H9 (cell line): ENCODE measurements around the gene NT5C. TPM values are rescaled to one million over a fixed set of nuclear protein-coding genes. Genes with fewer than 3 reads are reported as not detected.
A peak's percentile ranks its signal among the peaks of the same experiment; 100 is the strongest.
"Not testable (repeated sequence)": the region's sequence is repeated elsewhere in the genome, so short reads cannot be mapped to it uniquely, and the experiment has no call there.

Experiments used
- DNase-seq: peaks from one replicate; pipeline ENCODE4 v3.0.0-alpha.2; 2017
- H2AFZ ChIP-seq: one replicate; pipeline ENCODE4 v1.6.1; 2013; ENCODE audit warnings: mild to moderate bottlenecking, low read length, control low read depth, moderate library complexity
- H2AK5ac ChIP-seq: 2 replicates; pipeline ENCODE4 v1.6.1; 2013; ENCODE audit warnings: low read length, control low read depth, mixed read lengths; ENCODE audit not compliant: insufficient read length
- H2BK120ac ChIP-seq: one replicate; pipeline ENCODE4 v1.6.1; 2013; ENCODE audit warnings: low read depth, mild to moderate bottlenecking, low read length, control low read depth, inconsistent platforms; ENCODE audit not compliant: poor library complexity, severe bottlenecking
- H2BK12ac ChIP-seq: 2 replicates; pipeline ENCODE4 v1.6.1; 2013; ENCODE audit warnings: low read length, control low read depth, mixed read lengths, low read depth; ENCODE audit not compliant: insufficient read length
- H2BK15ac ChIP-seq: 2 replicates; pipeline ENCODE4 v1.6.1; 2013; ENCODE audit warnings: low read depth, low read length, control low read depth
- H2BK20ac ChIP-seq: one replicate; pipeline ENCODE4 v1.6.1; 2013; ENCODE audit warnings: low read depth, mild to moderate bottlenecking, low read length, control low read depth, inconsistent platforms; ENCODE audit not compliant: poor library complexity, severe bottlenecking
- H2BK5ac ChIP-seq: 2 replicates; pipeline ENCODE4 v1.6.1; 2013; ENCODE audit warnings: low read length, control low read depth, mixed read lengths; ENCODE audit not compliant: insufficient read length
- H3K14ac ChIP-seq: 2 replicates; pipeline ENCODE4 v1.6.1; 2013; ENCODE audit warnings: low read length, control low read depth; ENCODE audit not compliant: insufficient read depth
- H3K18ac ChIP-seq: 2 replicates; pipeline ENCODE4 v1.6.1; 2013; ENCODE audit warnings: low read depth, mild to moderate bottlenecking, mixed read lengths, low read length, control low read depth; ENCODE audit not compliant: insufficient read length
- H3K23ac ChIP-seq: 2 replicates; pipeline ENCODE4 v1.6.1; 2013; ENCODE audit warnings: low read length, control low read depth, mixed read lengths, low read depth; ENCODE audit not compliant: insufficient read length
- H3K23me2 ChIP-seq: 2 replicates; pipeline ENCODE4 v1.6.1; 2013; ENCODE audit warnings: low read depth, mild to moderate bottlenecking, mixed read lengths, low read length, control low read depth; ENCODE audit not compliant: insufficient read length, poor library complexity, severe bottlenecking
- H3K27ac ChIP-seq: 2 replicates; pipeline ENCODE4 v1.5.1; 2013; ENCODE audit warnings: low read length, control low read depth, mixed read lengths, low read depth; ENCODE audit not compliant: insufficient read length
- H3K27me3 ChIP-seq: 2 replicates; pipeline ENCODE4 v1.6.1; 2013; ENCODE audit warnings: low read length, control low read depth, inconsistent platforms; ENCODE audit not compliant: insufficient read depth
- H3K4ac ChIP-seq: 2 replicates; pipeline ENCODE4 v1.6.1; 2013; ENCODE audit warnings: low read depth, mild to moderate bottlenecking, control low read depth, inconsistent platforms, low read length, moderate library complexity
- H3K4me1 ChIP-seq: 2 replicates; pipeline ENCODE4 v1.6.1; 2013; ENCODE audit warnings: low read length, control low read depth, inconsistent platforms; ENCODE audit not compliant: insufficient read depth
- H3K4me2 ChIP-seq: 2 replicates; pipeline ENCODE4 v1.6.1; 2013; ENCODE audit warnings: low read length, control low read depth, mixed read lengths; ENCODE audit not compliant: insufficient read length, insufficient read depth
- H3K56ac ChIP-seq: 2 replicates; pipeline ENCODE4 v1.6.1; 2013; ENCODE audit warnings: low read depth, mild to moderate bottlenecking, mixed read lengths, low read length, control low read depth; ENCODE audit not compliant: insufficient read length
- H3K79me1 ChIP-seq: 2 replicates; pipeline ENCODE4 v1.6.1; 2013; ENCODE audit warnings: low read depth, mild to moderate bottlenecking, moderate library complexity, low read length, control low read depth, inconsistent platforms; ENCODE audit not compliant: insufficient read depth, poor library complexity, severe bottlenecking
- H3K79me2 ChIP-seq: 2 replicates; pipeline ENCODE4 v1.6.1; 2013; ENCODE audit warnings: low read length, control low read depth, inconsistent platforms; ENCODE audit not compliant: insufficient read depth
- H3K9ac ChIP-seq: 2 replicates; pipeline ENCODE4 v1.6.1; 2013; ENCODE audit warnings: low read length, control low read depth, mixed read lengths; ENCODE audit not compliant: insufficient read length; ENCODE audit errors: extremely low read depth
- H3K9me3 ChIP-seq: one replicate; pipeline ENCODE4 v1.6.1; 2013; ENCODE audit warnings: low read depth, low read length, inconsistent platforms; ENCODE audit not compliant: control insufficient read depth
- H3T11ph ChIP-seq: one replicate; pipeline ENCODE4 v1.6.1; 2013; ENCODE audit warnings: mild to moderate bottlenecking, low read length, control low read depth, inconsistent platforms
- H4K20me1 ChIP-seq: one replicate; pipeline ENCODE4 v1.6.1; 2013; ENCODE audit not compliant: control insufficient read depth, insufficient read length, insufficient read depth
- H4K5ac ChIP-seq: 2 replicates; pipeline ENCODE4 v1.6.1; 2013; ENCODE audit warnings: low read depth, mild to moderate bottlenecking, mixed read lengths, low read length, control low read depth; ENCODE audit not compliant: insufficient read length
- H4K8ac ChIP-seq: replicated peaks from 2 replicates; pipeline ENCODE4 v1.6.1; 2013; ENCODE audit warnings: low read length, control low read depth, mixed read lengths, low read depth; ENCODE audit not compliant: insufficient read length
- H4K91ac ChIP-seq: 2 replicates; pipeline ENCODE4 v1.6.1; 2013; ENCODE audit warnings: low read depth, mild to moderate bottlenecking, moderate library complexity, mixed read lengths, low read length, control low read depth; ENCODE audit not compliant: insufficient read length
- H3K27ac Mint-ChIP-seq, 3 experiments: 2 replicates in 2 of 3; 3 replicates in 1 of 3; pipeline ENCODE4 v1.8.0; 2020 to 2021; ENCODE audit warnings: mixed read lengths in 3 of 3, mild to moderate bottlenecking in 1 of 3, moderate library complexity in 1 of 3
- H3K27me3 Mint-ChIP-seq: 2 replicates; pipeline ENCODE4 v1.8.0; 2021; ENCODE audit warnings: low read depth, mild to moderate bottlenecking, moderate library complexity, mixed read lengths
- H3K36me3 Mint-ChIP-seq, 3 experiments: 2 replicates in 2 of 3; 3 replicates in 1 of 3; pipeline ENCODE4 v1.8.0; 2020 to 2021; ENCODE audit warnings: low read depth in 3 of 3, mixed read lengths in 3 of 3; ENCODE audit not compliant: insufficient read depth in 1 of 3
- H3K4me1 Mint-ChIP-seq, 2 experiments: 2 replicates each; pipeline ENCODE4 v1.8.0; 2020; ENCODE audit warnings: mixed read lengths in 2 of 2
- H3K4me3 Mint-ChIP-seq, 2 experiments: 2 replicates in 1 of 2; 3 replicates in 1 of 2; pipeline ENCODE4 v1.8.0; 2020 to 2021; ENCODE audit warnings: mild to moderate bottlenecking in 2 of 2, mixed read lengths in 2 of 2, moderate library complexity in 1 of 2
- H3K9me3 Mint-ChIP-seq, 2 experiments: 2 replicates in 1 of 2; 3 replicates in 1 of 2; pipeline ENCODE4 v1.8.0; 2020; ENCODE audit warnings: mild to moderate bottlenecking in 2 of 2, mixed read lengths in 2 of 2, moderate library complexity in 1 of 2
- WGBS: extraction: QIAGEN DNeasy Blood & Tissue Kit; methylation state at CpG from one replicate; pipeline ENCODE4 v1.1.7; 2013; ENCODE audit warnings: missing lambda C conversion rate, low lambda C conversion rate, mixed read lengths; ENCODE audit not compliant: insufficient read length; ENCODE audit errors: extremely low coverage; 5-methylcytosine and 5-hydroxymethylcytosine counted together
- total RNA-seq: library from RNA; stranded (reverse); gene quantifications from 2 replicates; pipeline ENCODE4 v1.2.1, GENCODE V29; 2021
- TF ChIP-seq, protein P1 (sequence below): fragments of 200-600 bp; sonication (generic); conservative IDR thresholded peaks from 3 replicates; pipeline ENCODE4 v1.8.0; 2021; ENCODE audit warnings: antibody characterized with exemption, mild to moderate bottlenecking

The NT5C gene
- total RNA-seq, 1 experiment from 2014 or later = 77.7 TPM

GRCh38 chr17:75138519-75138918, 7.0 kb upstream of the NT5C start:
- no peak overlapping the region for H2AFZ ChIP-seq
- TF ChIP-seq, protein P1, sequence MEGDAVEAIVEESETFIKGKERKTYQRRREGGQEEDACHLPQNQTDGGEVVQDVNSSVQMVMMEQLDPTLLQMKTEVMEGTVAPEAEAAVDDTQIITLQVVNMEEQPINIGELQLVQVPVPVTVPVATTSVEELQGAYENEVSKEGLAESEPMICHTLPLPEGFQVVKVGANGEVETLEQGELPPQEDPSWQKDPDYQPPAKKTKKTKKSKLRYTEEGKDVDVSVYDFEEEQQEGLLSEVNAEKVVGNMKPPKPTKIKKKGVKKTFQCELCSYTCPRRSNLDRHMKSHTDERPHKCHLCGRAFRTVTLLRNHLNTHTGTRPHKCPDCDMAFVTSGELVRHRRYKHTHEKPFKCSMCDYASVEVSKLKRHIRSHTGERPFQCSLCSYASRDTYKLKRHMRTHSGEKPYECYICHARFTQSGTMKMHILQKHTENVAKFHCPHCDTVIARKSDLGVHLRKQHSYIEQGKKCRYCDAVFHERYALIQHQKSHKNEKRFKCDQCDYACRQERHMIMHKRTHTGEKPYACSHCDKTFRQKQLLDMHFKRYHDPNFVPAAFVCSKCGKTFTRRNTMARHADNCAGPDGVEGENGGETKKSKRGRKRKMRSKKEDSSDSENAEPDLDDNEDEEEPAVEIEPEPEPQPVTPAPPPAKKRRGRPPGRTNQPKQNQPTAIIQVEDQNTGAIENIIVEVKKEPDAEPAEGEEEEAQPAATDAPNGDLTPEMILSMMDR = no peak
- H3K79me1 ChIP-seq = peaks cover 5% of the 10 kb centered on the region
- H3K4me3 Mint-ChIP-seq = no peak overlapping the region
- no peak overlapping the region for H3K4me2 ChIP-seq
- no peaks in the 10 kb centered on the region for H3K79me2 ChIP-seq
- no peak overlapping the region for H4K5ac ChIP-seq
- H2BK15ac ChIP-seq = no peak overlapping the region
- no peak for DNase-seq
- H3K36me3 Mint-ChIP-seq = peaks cover 30 to 79% (median 67%) of the 10 kb centered on the region in 3 experiments; a peak in 6 of 7 replicates
- no peak overlapping the region for H3T11ph ChIP-seq
- no peak overlapping the region for H2BK120ac ChIP-seq
- H4K91ac ChIP-seq = no peak overlapping the region
- no CpG with 5 or more reads among the region's 5 CpGs for WGBS
- no peak overlapping the region for H3K56ac ChIP-seq
- no peak overlapping the region for H3K18ac ChIP-seq
- peak overlapping the region in 2 of 3 experiments; percentile 49 to 63; a peak in 2 of 7 replicates for H3K27ac Mint-ChIP-seq
- H3K27me3 ChIP-seq = no peaks in the 10 kb centered on the region
- no peaks in the 10 kb centered on the region for H3K4me1 Mint-ChIP-seq
- no peaks in the 10 kb centered on the region for H3K9me3 Mint-ChIP-seq
- no peaks in the 10 kb centered on the region for H3K23me2 ChIP-seq
- no peaks in the 10 kb centered on the region; the same call in 1 of the 2 replicates for H3K27me3 Mint-ChIP-seq
- no peak overlapping the region for H2BK20ac ChIP-seq
- H3K4me1 ChIP-seq = no peaks in the 10 kb centered on the region
- no peaks in the 10 kb centered on the region for H3K9me3 ChIP-seq
- no peak overlapping the region for H3K4ac ChIP-seq
- H3K27ac ChIP-seq = no peak overlapping the region
- no peak overlapping the region for H4K8ac ChIP-seq
- no peak overlapping the region for H2BK5ac ChIP-seq
- no peak overlapping the region for H3K23ac ChIP-seq
- no peak overlapping the region for H3K9ac ChIP-seq
- no peak overlapping the region for H3K14ac ChIP-seq
- H2AK5ac ChIP-seq = no peak overlapping the region
- H2BK12ac ChIP-seq = no peak overlapping the region
- H4K20me1 ChIP-seq = no peaks in the 10 kb centered on the region

GRCh38 chr17:75137762-75138161, 6.2 kb upstream of the NT5C start:
- no CpG with 5 or more reads among the region's 9 CpGs for WGBS
- H4K8ac ChIP-seq, H4K91ac ChIP-seq, H3K18ac ChIP-seq, H3K79me1 ChIP-seq, H3K4me3 Mint-ChIP-seq, H2BK15ac ChIP-seq, H3K4me1 ChIP-seq, H3T11ph ChIP-seq, H3K27me3 ChIP-seq, H3K56ac ChIP-seq, H3K27ac ChIP-seq, H3K27me3 Mint-ChIP-seq, H2AK5ac ChIP-seq, H2BK120ac ChIP-seq, H3K9me3 Mint-ChIP-seq, DNase-seq, H3K23ac ChIP-seq, H3K14ac ChIP-seq, H2BK5ac ChIP-seq, H4K5ac ChIP-seq, H3K23me2 ChIP-seq, H2BK20ac ChIP-seq, H2BK12ac ChIP-seq, H3K4me2 ChIP-seq, H3K9ac ChIP-seq, H3K4ac ChIP-seq, H3K27ac Mint-ChIP-seq, H4K20me1 ChIP-seq, H2AFZ ChIP-seq, H3K9me3 ChIP-seq, H3K4me1 Mint-ChIP-seq, H3K79me2 ChIP-seq: not testable (repeated sequence)
- peaks cover 26 to 71% (median 61%) of the 10 kb centered on the region in 3 experiments; a peak in 6 of 7 replicates for H3K36me3 Mint-ChIP-seq
